H1 (cell line): ENCODE measurements around the gene HOXA13. TPM values are rescaled to one million over a fixed set of nuclear protein-coding genes. Genes with fewer than 3 reads are reported as not detected.
A peak's percentile ranks its signal among the peaks of the same experiment; 100 is the strongest.

Experiments
- EZH2 ChIP-seq: fragments of 200-600 bp; sonication (generic); IDR thresholded peaks from 2 replicates; pipeline ENCODE4 v1.7.1; 2012; ENCODE audit warnings: low read depth, mild to moderate bottlenecking, moderate library complexity, low read length, inconsistent platforms; ENCODE audit not compliant: severe bottlenecking
- NANOG ChIP-seq: IDR thresholded peaks from 2 replicates; pipeline ENCODE4 v1.6.1; 2011; ENCODE audit warnings: low read length, low read depth, mild to moderate bottlenecking, inconsistent platforms; ENCODE audit not compliant: insufficient read depth, poor library complexity, severe bottlenecking
- SUZ12 ChIP-seq: fragments of 200-600 bp; sonication (generic); IDR thresholded peaks from 2 replicates; pipeline ENCODE4 v1.6.1; 2012; ENCODE audit warnings: mild to moderate bottlenecking, inconsistent platforms, low read length, moderate library complexity, mixed read lengths
- polyA plus RNA-seq, 7 experiments: library from polyadenylated mRNA; depleted of rRNA in 3 of 7; stranded (reverse) in 5 of 7; unstranded in 2 of 7; fragments of >200 nt in 5 of 7; fragments of 200-250 nt in 2 of 7; gene quantifications; 1 replicate in 5 of 7; 2 replicates in 1 of 7; 4 replicates in 1 of 7; pipeline versions ENCODE4 v1.2.1 to v1.2.3, GENCODE V29; 2011 to 2013; ENCODE audit warnings: missing spikeins in 2 of 7, mixed read lengths in 2 of 7
- total RNA-seq: library from RNA; stranded (reverse); fragmentation: NEBNext Ultra II Directional; extraction: Animal tissue kit (Norgen Biotek cat#: 25700); gene quantifications from 2 replicates; pipeline ENCODE4 v1.2.1, GENCODE V29; 2021
- TF ChIP-seq, protein P1 (sequence below): IDR thresholded peaks from 2 replicates; pipeline ENCODE4 v1.6.1; 2012; ENCODE audit warnings: inconsistent platforms

Gene HOXA13
- total and polyA plus RNA-seq, 2 of the 8 experiments (the other 6 are each of a cell fraction or from before 2014, with no cell fraction given), result not detected

DNA sequence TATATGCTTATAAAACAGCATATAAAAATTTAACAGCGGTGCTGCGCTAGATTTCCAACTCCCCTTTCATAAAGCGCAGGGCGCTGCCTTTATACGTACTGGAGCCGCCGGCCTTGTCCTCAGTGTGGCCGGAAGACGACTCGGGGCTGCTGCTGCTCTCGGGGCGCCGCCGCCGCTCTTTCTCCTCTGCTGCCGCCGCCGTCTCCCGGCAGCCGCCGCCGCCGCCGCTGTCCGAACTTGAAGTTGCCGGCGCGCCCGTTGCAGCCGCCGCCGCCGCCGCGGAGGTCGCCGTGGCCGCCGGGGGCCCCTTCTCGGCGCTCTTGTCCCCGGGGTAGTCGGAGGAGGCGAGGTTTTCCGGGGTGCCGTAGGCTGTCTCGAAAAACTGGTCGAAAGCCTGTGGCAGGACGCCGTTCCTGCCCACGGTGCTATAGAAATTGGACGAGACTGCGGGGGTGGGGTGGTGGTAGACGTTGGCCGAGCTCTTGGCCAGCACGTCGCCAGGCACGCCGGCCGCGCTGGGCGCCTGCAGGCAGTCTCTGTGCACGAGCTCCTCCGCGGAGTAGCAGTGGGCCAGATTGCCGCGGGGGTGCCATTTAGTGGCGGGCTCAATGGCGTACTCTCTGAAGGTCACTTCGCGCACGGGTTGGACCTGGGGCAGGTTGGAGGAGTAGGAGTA is 15.4 kb downstream of the HOXA13 start (continued):
- TF ChIP-seq NANOG (no peak), SUZ12 (peak; percentile 75), EZH2 (peak; percentile 85)
- TF ChIP-seq, protein P1, sequence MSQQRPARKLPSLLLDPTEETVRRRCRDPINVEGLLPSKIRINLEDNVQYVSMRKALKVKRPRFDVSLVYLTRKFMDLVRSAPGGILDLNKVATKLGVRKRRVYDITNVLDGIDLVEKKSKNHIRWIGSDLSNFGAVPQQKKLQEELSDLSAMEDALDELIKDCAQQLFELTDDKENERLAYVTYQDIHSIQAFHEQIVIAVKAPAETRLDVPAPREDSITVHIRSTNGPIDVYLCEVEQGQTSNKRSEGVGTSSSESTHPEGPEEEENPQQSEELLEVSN, result no peak
